Mammary epithelial cell (primary cell): Measurements from ENCODE around the gene CDH4.

Source experiments
- EZH2 ChIP-seq: IDR thresholded peaks from 2 replicates; pipeline ENCODE4 v1.6.1; 2012; ENCODE audit warnings: low read length, inconsistent platforms, borderline replicate concordance
- TF ChIP-seq, protein P1 (sequence below), 2 donors: IDR thresholded peaks in 1 of 2; conservative IDR thresholded peaks in 1 of 2; 2 replicates each; pipeline ENCODE4 v1.5.1; 2011 to 2012; ENCODE audit warnings: inconsistent platforms in 2 of 2, low read length in 2 of 2, mild to moderate bottlenecking in 2 of 2, control low read depth in 1 of 2, low read depth in 1 of 2; ENCODE audit not compliant: insufficient read depth in 1 of 2; ENCODE audit errors: extremely low read depth in 1 of 2

DNA sequence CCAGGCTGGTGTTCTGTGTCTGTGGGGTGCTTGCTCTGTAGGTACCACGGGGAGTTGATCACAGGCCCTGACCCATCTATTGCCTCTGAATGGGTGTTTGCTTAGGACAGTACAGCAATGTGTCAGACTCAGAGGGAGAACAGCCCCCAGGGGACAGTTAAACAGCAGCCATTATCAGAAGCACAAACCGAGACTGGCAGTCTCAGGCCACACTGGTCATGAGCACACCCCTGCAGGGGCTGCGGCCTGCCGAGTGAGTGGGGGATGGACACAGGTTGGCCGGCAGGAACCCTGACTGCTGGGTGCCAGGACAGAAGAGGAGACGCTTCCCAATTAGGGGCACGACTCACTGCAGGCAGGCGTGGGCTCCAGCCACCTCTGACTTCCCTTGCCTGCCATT lies 395.6 kb downstream of the CDH4 start:
- TF ChIP-seq, protein P1, sequence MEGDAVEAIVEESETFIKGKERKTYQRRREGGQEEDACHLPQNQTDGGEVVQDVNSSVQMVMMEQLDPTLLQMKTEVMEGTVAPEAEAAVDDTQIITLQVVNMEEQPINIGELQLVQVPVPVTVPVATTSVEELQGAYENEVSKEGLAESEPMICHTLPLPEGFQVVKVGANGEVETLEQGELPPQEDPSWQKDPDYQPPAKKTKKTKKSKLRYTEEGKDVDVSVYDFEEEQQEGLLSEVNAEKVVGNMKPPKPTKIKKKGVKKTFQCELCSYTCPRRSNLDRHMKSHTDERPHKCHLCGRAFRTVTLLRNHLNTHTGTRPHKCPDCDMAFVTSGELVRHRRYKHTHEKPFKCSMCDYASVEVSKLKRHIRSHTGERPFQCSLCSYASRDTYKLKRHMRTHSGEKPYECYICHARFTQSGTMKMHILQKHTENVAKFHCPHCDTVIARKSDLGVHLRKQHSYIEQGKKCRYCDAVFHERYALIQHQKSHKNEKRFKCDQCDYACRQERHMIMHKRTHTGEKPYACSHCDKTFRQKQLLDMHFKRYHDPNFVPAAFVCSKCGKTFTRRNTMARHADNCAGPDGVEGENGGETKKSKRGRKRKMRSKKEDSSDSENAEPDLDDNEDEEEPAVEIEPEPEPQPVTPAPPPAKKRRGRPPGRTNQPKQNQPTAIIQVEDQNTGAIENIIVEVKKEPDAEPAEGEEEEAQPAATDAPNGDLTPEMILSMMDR (conservative IDR thresholded peaks at IDR 0.05 in 1 of 2, IDR thresholded peaks at IDR 0.05 in 1 of 2; ENCODE audit: extremely low read depth in 1 of 2, insufficient read depth in 1 of 2, low read depth in 1 of 2, low read length in 2 of 2), result no peak
- no peak for TF ChIP-seq EZH2
